Karpas-422 (cell line): Measurements from ENCODE around the gene FBXO7. TPM values are rescaled to one million over a fixed set of nuclear protein-coding genes. Genes with fewer than 3 reads are reported as not detected.

ENCODE experiments used
- DNase-seq: peaks from one replicate; pipeline ENCODE4 v3.0.0-alpha.2; 2015
- H2AFZ ChIP-seq: fragments of 200-600 bp; sonication (generic); 2 replicates; pipeline ENCODE4 v1.6.1; 2014; ENCODE audit warnings: antibody characterized with exemption, low read length, mixed read lengths
- H3K27ac ChIP-seq: fragments of 200-600 bp; sonication (generic); 2 replicates; pipeline ENCODE4 v1.5.1; 2014; ENCODE audit warnings: mild to moderate bottlenecking, low read length, moderate library complexity
- H3K27me3 ChIP-seq: fragments of 200-600 bp; sonication (generic); 2 replicates; pipeline ENCODE4 v1.6.1; 2014; ENCODE audit warnings: low read length, mixed read lengths
- H3K36me3 ChIP-seq: fragments of 200-600 bp; sonication (generic); 2 replicates; pipeline ENCODE4 v1.6.1; 2014; ENCODE audit warnings: low read length, mixed read lengths; ENCODE audit not compliant: insufficient read depth
- H3K4me1 ChIP-seq: fragments of 200-600 bp; sonication (generic); 2 replicates; pipeline ENCODE4 v1.6.1; 2014; ENCODE audit warnings: mild to moderate bottlenecking, low read length, mixed read lengths
- H3K4me2 ChIP-seq: fragments of 200-600 bp; sonication (generic); 2 replicates; pipeline ENCODE4 v1.6.1; 2014; ENCODE audit warnings: low read length, low read depth, mild to moderate bottlenecking; ENCODE audit not compliant: poor library complexity, severe bottlenecking
- H3K4me3 ChIP-seq: fragments of 200-600 bp; sonication (generic); 2 replicates; pipeline ENCODE4 v1.5.1; 2014; ENCODE audit warnings: mild to moderate bottlenecking, antibody characterized with exemption, low read length, mixed read lengths
- H3K79me2 ChIP-seq: fragments of 200-600 bp; sonication (generic); 2 replicates; pipeline ENCODE4 v1.6.1; 2014; ENCODE audit warnings: mild to moderate bottlenecking, low read length, mixed read lengths
- H3K9ac ChIP-seq: fragments of 200-600 bp; sonication (generic); 2 replicates; pipeline ENCODE4 v1.6.0; 2014; ENCODE audit warnings: low read length
- H3K9me2 ChIP-seq: fragments of 200-600 bp; sonication (generic), shearing (Covaris generic); replicated peaks from 2 replicates; pipeline ENCODE4 v1.6.0; 2014; ENCODE audit warnings: mild to moderate bottlenecking, low read length, moderate library complexity; ENCODE audit not compliant: insufficient read depth
- H3K9me3 ChIP-seq: fragments of 300-700, 200-600 bp; sonication (generic); 2 replicates; pipeline ENCODE4 v1.6.1; 2014; ENCODE audit warnings: low read length, mixed read lengths
- H4K20me1 ChIP-seq: fragments of 200-600 bp; sonication (generic); 2 replicates; pipeline ENCODE4 v1.6.1; 2014; ENCODE audit warnings: mild to moderate bottlenecking, antibody characterized with exemption, low read length, low read depth; ENCODE audit not compliant: insufficient read depth
- total RNA-seq: library from RNA; depleted of rRNA; stranded (reverse); fragments of >200 nt; shearing (Covaris generic); gene quantifications from 2 replicates; pipeline ENCODE4 v1.2.3, GENCODE V29; 2014; ENCODE audit warnings: low replicate concordance

The FBXO7 gene
- total RNA-seq, 1 experiment from 2014 or later = 110 TPM

GRCh38 chr22:32515084-32515483 is 40.5 kb downstream of the FBXO7 start:
- no peaks in the 10 kb centered on the region for H3K79me2 ChIP-seq
- no peaks in the 10 kb centered on the region for H3K9me3 ChIP-seq
- no peak overlapping the region for H3K4me3 ChIP-seq
- H3K36me3 ChIP-seq = no peaks in the 10 kb centered on the region
- no peak for DNase-seq
- H4K20me1 ChIP-seq = no peaks in the 10 kb centered on the region
- no peaks in the 10 kb centered on the region for H3K4me1 ChIP-seq
- H2AFZ ChIP-seq = no peak overlapping the region
- H3K27ac ChIP-seq = no peak overlapping the region
- no peak overlapping the region for H3K9ac ChIP-seq
- no peak overlapping the region for H3K4me2 ChIP-seq
- no peaks in the 10 kb centered on the region for H3K9me2 ChIP-seq
- no peaks in the 10 kb centered on the region for H3K27me3 ChIP-seq

- no peak overlapping the region for H3K27ac ChIP-seq
- DNase-seq = no peak
- H3K4me1 ChIP-seq = no peaks in the 10 kb centered on the region
- no peak overlapping the region for H3K9ac ChIP-seq
- H2AFZ ChIP-seq = no peak overlapping the region
- H3K9me2 ChIP-seq = no peaks in the 10 kb centered on the region
- H3K36me3 ChIP-seq = no peaks in the 10 kb centered on the region
- no peaks in the 10 kb centered on the region for H3K27me3 ChIP-seq
- H3K4me2 ChIP-seq = no peak overlapping the region
- no peaks in the 10 kb centered on the region for H3K9me3 ChIP-seq
- H3K79me2 ChIP-seq = no peaks in the 10 kb centered on the region
- no peaks in the 10 kb centered on the region for H4K20me1 ChIP-seq
- H3K4me3 ChIP-seq = no peak overlapping the region
Measured at GRCh38 chr22:32517488-32517887, 42.9 kb downstream of the FBXO7 start.

- DNase-seq = no peak
- Histone ChIP-seq H3K9me2 (no peaks in the 10 kb centered on the region), H2AFZ (no peak overlapping the region), H3K4me3 (no peak overlapping the region), H3K9ac (no peak overlapping the region), H3K4me2 (no peak overlapping the region), H3K79me2 (no peaks in the 10 kb centered on the region), H3K9me3 (no peaks in the 10 kb centered on the region), H3K4me1 (no peaks in the 10 kb centered on the region), H3K36me3 (no peaks in the 10 kb centered on the region), H3K27me3 (no peaks in the 10 kb centered on the region), H4K20me1 (no peaks in the 10 kb centered on the region), H3K27ac (no peak overlapping the region)
Measured at GRCh38 chr22:32517921-32518320, 43.3 kb downstream of the FBXO7 start.

GRCh38 chr22:32518381-32518780 is 43.8 kb downstream of the FBXO7 start:
- no peaks in the 10 kb centered on the region for H3K9me3 ChIP-seq
- H4K20me1 ChIP-seq = no peaks in the 10 kb centered on the region
- no peaks in the 10 kb centered on the region for H3K9me2 ChIP-seq
- no peak overlapping the region for H3K27ac ChIP-seq
- H3K27me3 ChIP-seq = no peaks in the 10 kb centered on the region
- no peak overlapping the region for H2AFZ ChIP-seq
- no peaks in the 10 kb centered on the region for H3K79me2 ChIP-seq
- H3K4me1 ChIP-seq = no peaks in the 10 kb centered on the region
- no peaks in the 10 kb centered on the region for H3K36me3 ChIP-seq
- no peak for DNase-seq
- no peak overlapping the region for H3K4me3 ChIP-seq
- H3K4me2 ChIP-seq = no peak overlapping the region
- no peak overlapping the region for H3K9ac ChIP-seq

- Histone ChIP-seq H3K9me3 (no peaks in the 10 kb centered on the region), H3K4me2 (no peak overlapping the region), H3K9ac (no peak overlapping the region), H2AFZ (no peak overlapping the region), H3K36me3 (no peaks in the 10 kb centered on the region), H3K27me3 (no peaks in the 10 kb centered on the region), H3K79me2 (no peaks in the 10 kb centered on the region), H4K20me1 (no peaks in the 10 kb centered on the region), H3K4me1 (no peaks in the 10 kb centered on the region), H3K9me2 (no peaks in the 10 kb centered on the region), H3K4me3 (no peak overlapping the region), H3K27ac (no peak overlapping the region)
- DNase-seq = peak; percentile 70
Measured at GRCh38 chr22:32518848-32519247, 44.2 kb downstream of the FBXO7 start.

- no peak for DNase-seq
- no peaks in the 10 kb centered on the region for H3K9me3 ChIP-seq
- no peak overlapping the region for H3K27ac ChIP-seq
- H4K20me1 ChIP-seq = no peaks in the 10 kb centered on the region
- no peaks in the 10 kb centered on the region for H3K27me3 ChIP-seq
- no peaks in the 10 kb centered on the region for H3K79me2 ChIP-seq
- H3K4me2 ChIP-seq = no peak overlapping the region
- H2AFZ ChIP-seq = no peak overlapping the region
- H3K4me1 ChIP-seq = no peaks in the 10 kb centered on the region
- no peak overlapping the region for H3K9ac ChIP-seq
- no peaks in the 10 kb centered on the region for H3K36me3 ChIP-seq
- H3K9me2 ChIP-seq = no peaks in the 10 kb centered on the region
- no peak overlapping the region for H3K4me3 ChIP-seq
Measured at GRCh38 chr22:32520612-32521011, 46.0 kb downstream of the FBXO7 start.

- Histone ChIP-seq H3K9ac (no peak overlapping the region), H2AFZ (no peak overlapping the region), H3K36me3 (no peaks in the 10 kb centered on the region), H3K9me2 (no peaks in the 10 kb centered on the region), H3K9me3 (no peaks in the 10 kb centered on the region), H3K4me3 (no peak overlapping the region), H3K27me3 (no peaks in the 10 kb centered on the region), H3K27ac (no peak overlapping the region), H3K4me2 (no peak overlapping the region), H3K79me2 (no peaks in the 10 kb centered on the region), H3K4me1 (no peaks in the 10 kb centered on the region), H4K20me1 (no peaks in the 10 kb centered on the region)
- DNase-seq = no peak
Measured at GRCh38 chr22:32522237-32522636, 47.6 kb downstream of the FBXO7 start.

GRCh38 chr22:32527756-32528155 is 53.1 kb downstream of the FBXO7 start:
- Histone ChIP-seq H3K9ac (no peak overlapping the region), H2AFZ (no peak overlapping the region), H3K4me3 (no peak overlapping the region), H3K36me3 (no peaks in the 10 kb centered on the region), H3K4me2 (no peak overlapping the region), H3K4me1 (peaks cover 5% of the 10 kb centered on the region), H4K20me1 (no peaks in the 10 kb centered on the region), H3K9me2 (no peaks in the 10 kb centered on the region), H3K27ac (no peak overlapping the region), H3K27me3 (no peaks in the 10 kb centered on the region), H3K9me3 (no peaks in the 10 kb centered on the region), H3K79me2 (peaks cover 3% of the 10 kb centered on the region; the same call in 1 of the 2 replicates)
- no peak for DNase-seq

GRCh38 chr22:32528316-32528715 is 53.7 kb downstream of the FBXO7 start:
- Histone ChIP-seq H3K27me3 (no peaks in the 10 kb centered on the region), H3K9ac (no peak overlapping the region), H3K79me2 (peaks cover 3% of the 10 kb centered on the region; the same call in 1 of the 2 replicates), H3K4me2 (no peak overlapping the region), H4K20me1 (no peaks in the 10 kb centered on the region), H3K4me3 (no peak overlapping the region), H3K4me1 (peaks cover 5% of the 10 kb centered on the region), H2AFZ (no peak overlapping the region), H3K9me2 (no peaks in the 10 kb centered on the region), H3K27ac (no peak overlapping the region), H3K36me3 (no peaks in the 10 kb centered on the region), H3K9me3 (no peaks in the 10 kb centered on the region)
- DNase-seq = no peak
